Retinal pigment epithelial cell (primary cell): Measurements from ENCODE around the gene DNAJB6.
A peak's percentile ranks its signal among the peaks of the same experiment; 100 is the strongest.

Experiments used
- DNase-seq: peaks from one replicate; pipeline ENCODE4 v3.0.0-alpha.2; 2010; ENCODE audit warnings: low read depth
- H3K4me3 ChIP-seq: 2 replicates; pipeline ENCODE4 v1.5.1; 2011; ENCODE audit warnings: mild to moderate bottlenecking, low read length, control low read depth, moderate library complexity
- TF ChIP-seq, protein P1 (sequence below): conservative IDR thresholded peaks from 2 replicates; pipeline ENCODE4 v1.5.1; 2011; ENCODE audit warnings: low read depth, low read length, control low read depth, inconsistent platforms

DNAJB6 gene

DNA sequence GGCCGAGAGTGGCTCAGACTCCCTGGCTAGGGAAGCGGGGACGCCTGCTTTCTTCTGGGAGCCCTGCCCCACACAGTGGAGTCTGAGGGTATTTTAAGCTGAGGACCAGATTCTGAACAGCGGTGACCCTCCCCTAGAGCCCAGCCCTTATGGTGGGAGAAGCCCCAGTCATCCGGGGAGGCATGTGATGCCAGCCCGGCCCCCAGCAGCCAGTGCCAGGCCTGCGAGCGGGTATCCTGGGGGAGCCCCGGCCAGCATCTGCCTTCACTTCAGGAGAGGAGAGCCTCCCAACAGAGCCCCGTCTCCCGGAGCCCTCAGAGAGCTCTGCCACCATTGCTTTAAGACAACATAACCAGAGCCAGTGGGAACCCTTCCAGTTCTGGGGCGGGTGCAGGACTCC, 41.5 kb upstream of the DNAJB6 start:
- no peak for DNase-seq
- H3K4me3 ChIP-seq, result no peak overlapping the region
- TF ChIP-seq, protein P1, sequence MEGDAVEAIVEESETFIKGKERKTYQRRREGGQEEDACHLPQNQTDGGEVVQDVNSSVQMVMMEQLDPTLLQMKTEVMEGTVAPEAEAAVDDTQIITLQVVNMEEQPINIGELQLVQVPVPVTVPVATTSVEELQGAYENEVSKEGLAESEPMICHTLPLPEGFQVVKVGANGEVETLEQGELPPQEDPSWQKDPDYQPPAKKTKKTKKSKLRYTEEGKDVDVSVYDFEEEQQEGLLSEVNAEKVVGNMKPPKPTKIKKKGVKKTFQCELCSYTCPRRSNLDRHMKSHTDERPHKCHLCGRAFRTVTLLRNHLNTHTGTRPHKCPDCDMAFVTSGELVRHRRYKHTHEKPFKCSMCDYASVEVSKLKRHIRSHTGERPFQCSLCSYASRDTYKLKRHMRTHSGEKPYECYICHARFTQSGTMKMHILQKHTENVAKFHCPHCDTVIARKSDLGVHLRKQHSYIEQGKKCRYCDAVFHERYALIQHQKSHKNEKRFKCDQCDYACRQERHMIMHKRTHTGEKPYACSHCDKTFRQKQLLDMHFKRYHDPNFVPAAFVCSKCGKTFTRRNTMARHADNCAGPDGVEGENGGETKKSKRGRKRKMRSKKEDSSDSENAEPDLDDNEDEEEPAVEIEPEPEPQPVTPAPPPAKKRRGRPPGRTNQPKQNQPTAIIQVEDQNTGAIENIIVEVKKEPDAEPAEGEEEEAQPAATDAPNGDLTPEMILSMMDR, result no peak

DNA sequence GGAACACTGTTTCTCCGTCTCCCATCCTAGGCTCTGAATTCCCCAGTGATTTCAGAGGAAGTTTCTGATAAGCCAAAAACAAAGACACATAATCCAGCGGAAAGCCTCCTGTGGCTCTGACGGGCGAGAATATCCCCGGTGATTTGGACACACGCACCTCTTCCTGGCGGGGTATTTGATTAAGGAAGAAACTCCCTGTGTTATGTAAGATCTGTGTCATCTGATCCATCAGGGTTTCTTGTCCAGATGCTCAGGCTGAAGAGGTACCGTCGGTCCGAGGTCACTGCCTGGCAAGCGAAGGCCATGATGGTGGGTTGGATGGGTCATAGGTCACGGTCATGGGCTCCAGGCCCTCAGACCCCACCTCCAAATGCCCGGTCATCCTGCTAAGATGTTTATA, 39.6 kb upstream of the DNAJB6 start:
- TF ChIP-seq, protein P1, result no peak
- no peak for DNase-seq
- no peak overlapping the region for H3K4me3 ChIP-seq

DNA sequence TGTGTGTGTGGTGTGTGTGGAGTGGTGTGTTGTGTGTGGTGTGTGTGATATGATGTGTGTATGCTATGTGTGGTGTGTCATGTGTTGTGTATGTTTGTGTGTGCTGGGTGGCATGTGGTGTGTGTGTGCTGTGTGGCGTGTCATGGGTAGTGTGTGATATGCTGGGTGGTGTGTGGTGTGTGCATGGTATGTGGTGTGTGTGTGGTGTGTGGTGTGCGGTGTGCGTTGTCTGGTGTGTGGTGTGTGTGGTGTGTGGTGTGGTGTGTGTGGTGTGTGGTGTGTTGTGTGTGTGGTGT, 37.5 kb upstream of the DNAJB6 start:
- TF ChIP-seq, protein P1, result no peak
- DNase-seq, result no peak
- H3K4me3 ChIP-seq, result no peak overlapping the region

DNA sequence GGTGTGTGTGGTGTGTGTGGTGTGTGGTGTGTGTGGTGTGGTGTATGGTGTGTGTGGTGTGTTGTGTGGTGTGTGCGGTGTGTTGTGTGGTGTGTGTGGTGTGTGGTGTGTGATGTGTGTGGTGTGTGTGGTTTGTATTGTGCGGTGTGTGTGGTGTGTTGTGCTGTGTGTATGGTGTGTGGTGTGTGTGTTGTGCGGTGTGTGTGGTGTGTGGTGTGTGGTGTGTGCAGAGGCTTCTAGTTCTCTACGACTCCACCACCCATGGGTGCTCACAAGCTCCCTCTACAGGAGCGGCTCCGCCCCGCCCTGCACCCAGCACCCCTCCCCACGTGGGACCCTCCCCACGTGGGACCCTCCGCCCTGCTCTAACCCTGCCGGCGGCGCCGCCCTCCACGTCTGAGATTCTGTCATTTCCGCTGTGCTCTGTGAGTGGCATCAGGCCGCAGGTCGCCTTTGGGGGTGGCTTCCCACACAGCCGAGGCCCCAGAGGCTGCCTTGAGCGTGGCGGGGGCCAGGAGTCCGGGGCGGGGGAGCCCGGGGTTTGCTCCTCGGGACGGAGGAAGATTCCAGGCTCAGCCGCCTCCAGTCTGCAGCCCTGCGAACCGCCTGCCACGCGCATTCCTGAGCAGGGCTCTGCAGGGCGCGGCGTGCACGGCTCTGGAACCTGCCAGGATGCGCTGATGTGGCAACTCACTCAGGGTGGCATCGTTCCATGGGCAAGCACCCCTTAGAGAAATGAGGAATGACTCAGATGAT, 37.0 kb upstream of the DNAJB6 start:
- H3K4me3 ChIP-seq, result no peak overlapping the region
- no peak for DNase-seq
- TF ChIP-seq, protein P1, result peak; percentile 28

DNA sequence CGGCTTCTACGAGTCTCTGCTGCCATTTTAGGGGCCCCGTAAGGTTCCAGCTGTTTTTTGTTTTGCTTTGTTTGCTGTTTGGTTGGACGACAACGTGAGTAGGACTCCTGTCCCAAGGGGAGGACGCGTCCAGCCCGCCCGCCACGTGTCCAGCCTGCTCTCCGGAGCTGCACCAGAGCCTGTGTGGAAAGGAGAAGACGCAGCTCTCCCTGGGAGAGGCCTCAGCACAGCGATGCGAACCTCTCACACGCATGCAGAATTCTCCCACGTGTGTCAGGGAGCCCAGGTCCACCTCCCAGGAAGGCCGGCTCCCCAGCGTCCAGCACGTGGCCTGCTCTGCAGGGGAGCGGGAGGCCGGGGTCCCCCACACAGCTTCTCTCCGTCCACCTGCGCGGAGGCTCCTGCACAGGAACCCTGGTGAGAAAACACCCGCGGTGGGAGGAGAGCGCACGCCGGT, 36.4 kb upstream of the DNAJB6 start:
- no peak for DNase-seq
- TF ChIP-seq, protein P1, result no peak
- no peak overlapping the region for H3K4me3 ChIP-seq

DNA sequence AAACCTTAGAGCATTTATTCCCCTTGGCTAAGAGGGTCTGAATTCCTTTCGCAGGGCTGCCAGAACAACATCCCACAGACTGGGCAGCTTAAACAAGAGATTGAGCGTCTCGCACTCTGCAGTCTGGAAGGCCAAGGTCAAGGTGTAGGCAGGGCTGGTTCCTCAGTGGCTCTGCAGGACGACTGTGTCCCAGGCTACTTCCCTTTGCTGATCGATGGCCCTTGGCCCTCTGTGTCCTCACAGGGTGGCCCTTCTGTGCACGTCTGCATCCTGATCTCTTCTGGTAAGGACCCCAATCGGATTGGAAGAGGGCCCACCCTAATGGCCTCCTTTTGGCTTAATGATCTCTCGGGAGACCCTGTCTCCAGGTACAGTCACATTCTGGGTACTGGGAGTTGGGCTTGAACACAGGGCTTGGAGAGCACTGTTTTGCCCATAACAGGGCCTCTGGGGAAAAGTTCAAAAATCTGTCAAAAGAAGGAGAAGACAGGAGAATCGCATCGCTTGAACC, 35.1 kb upstream of the DNAJB6 start:
- no peak overlapping the region for H3K4me3 ChIP-seq
- TF ChIP-seq, protein P1, result no peak
- DNase-seq, result no peak
